HG02678 (cell line): ENCODE results near the gene TXNL4A.

Experiments
- ATAC-seq: cut with Tn5 transposase; IDR thresholded peaks from one replicate; pipeline ENCODE4 v1.9.1; 2021; ENCODE audit warnings: mild to moderate bottlenecking, moderate library complexity; ENCODE audit not compliant: unreplicated experiment

The TXNL4A gene

GRCh38 chr18:79936641-79937040 lies 51.7 kb downstream of the TXNL4A start:
- no peak for ATAC-seq

- no peak for ATAC-seq
These were observed 52.4 kb downstream of the TXNL4A start for GRCh38 chr18:79935925-79936324.

GRCh38 chr18:79935499-79935898 lies 52.9 kb downstream of the TXNL4A start:
- ATAC-seq = no peak

DNA sequence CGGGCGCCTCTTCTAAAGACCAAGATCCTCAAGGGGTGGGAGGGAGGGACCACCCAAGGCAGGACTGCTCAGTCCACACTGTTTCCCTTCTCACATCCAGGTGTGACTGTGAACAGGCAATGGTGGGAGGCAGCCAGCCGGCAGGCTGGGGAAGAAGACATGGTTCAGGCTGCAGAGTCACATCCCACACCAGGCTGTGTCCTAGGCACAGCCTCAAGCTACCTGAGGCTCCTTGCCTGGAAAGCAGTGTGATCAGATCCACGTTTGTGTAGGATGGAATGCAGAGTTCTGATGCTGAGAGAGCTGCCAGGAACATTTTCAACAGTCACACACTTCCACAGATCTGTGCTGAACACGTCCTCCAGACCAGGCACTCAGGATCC lies 53.3 kb downstream of the TXNL4A start:
- no peak for ATAC-seq

DNA sequence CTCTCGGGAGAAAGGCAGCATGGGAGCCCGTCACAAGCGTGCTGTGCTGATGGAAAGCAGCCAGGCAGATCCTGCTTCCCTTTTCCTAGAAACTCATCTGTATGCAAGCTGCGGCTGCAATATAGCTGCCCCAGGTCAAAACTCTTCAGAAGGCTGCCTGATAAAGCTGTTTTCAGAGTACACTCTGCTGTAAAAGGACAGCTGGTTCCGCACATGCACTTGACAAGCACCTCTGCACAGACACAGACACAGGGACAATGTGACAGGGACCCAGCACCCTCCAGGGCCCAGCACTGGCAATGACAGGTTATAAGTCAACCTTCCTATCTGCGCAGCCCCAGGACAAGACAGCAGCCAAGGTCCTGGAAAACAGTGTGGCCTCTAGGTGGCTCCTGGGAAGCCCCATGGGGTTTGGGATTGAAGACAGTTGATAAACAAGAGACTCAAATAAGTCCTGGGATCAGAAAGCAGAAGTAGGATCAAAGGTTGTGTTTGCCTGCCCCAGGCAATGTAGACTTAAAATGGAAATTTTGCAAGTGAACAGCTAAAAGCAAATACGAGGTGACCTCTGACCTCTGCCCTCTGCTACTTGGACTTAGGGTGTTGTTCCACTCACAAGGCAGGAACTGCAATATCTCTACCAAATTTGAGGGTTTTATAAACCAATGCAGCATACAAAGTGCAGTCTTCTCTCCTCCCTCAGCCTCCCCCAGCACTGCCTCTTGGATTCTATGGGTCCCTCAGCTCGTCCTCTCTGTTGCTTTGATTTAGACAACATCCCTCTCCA lies 53.9 kb downstream of the TXNL4A start:
- ATAC-seq = no peak

- ATAC-seq = no peak
These were observed 54.6 kb downstream of the TXNL4A start for GRCh38 chr18:79933765-79934164.

- no peak for ATAC-seq
These were observed 55.5 kb downstream of the TXNL4A start for GRCh38 chr18:79932907-79933306.

DNA sequence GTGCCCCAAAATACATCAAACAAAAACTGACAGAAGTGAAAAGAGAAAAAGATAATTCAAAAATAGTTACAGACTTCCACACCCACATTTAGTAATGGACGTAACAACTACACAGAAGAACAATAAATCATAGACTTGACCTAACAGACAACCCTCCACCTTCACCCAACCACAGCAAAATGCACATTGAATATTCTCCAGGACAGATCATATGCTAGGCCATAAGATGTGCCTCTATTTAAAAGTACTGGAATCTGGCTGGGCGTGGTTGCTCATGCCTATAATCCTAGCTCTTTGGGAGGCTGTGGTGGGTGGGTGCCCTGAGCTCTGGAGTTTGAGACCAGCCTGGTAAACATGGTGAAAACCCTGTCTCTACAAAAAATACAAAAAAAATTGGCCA lies 56.9 kb downstream of the TXNL4A start:
- no peak for ATAC-seq

- ATAC-seq = no peak
These were observed 58.2 kb downstream of the TXNL4A start for GRCh38 chr18:79930020-79930642.

- ATAC-seq = no peak
These were observed 59.8 kb downstream of the TXNL4A start for GRCh38 chr18:79928563-79928960.

- ATAC-seq = no peak
These were observed 60.5 kb downstream of the TXNL4A start for GRCh38 chr18:79927607-79928562.

DNA sequence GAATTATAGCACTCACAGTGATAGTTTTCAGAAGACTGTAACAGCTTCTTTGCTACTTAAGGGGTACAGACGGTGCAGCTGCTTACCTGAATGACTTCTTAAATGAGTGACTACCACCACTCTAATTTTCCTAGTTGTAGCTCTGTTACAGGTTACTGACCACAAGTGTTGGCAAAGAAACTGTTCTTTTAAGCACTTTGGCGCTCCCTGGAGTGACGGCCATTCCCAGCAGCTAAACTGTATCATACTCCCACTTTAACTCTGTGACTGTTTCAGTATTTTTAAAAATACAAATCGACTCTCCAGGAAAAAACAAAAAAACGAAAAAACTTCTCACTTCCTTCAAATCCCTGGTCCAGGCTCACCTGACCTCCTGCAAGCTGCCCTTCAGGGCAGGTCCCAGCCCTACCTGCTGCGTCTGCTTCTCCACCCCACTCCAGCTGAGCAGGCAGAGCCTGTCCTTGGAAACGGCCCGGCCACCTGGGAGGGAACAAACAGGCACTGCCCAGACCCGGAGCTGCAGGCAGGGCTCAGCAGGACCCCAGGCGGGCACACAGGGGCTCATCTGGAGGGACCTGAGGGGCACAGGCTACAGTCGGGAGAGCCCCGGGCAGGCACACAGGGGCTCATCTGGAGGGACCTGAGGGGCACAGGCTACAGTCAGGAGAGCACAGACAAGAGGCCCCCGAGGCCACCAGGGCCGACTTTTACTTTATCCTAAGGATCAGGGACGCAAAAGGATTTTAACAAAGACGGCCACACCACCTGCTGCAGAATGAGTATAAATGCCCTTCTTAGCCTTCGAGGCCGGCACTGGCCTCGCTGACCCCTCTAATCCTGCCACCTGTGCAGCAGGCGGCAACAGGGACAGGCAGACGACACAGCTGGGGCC lies 61.4 kb downstream of the TXNL4A start:
- ATAC-seq = no peak

DNA sequence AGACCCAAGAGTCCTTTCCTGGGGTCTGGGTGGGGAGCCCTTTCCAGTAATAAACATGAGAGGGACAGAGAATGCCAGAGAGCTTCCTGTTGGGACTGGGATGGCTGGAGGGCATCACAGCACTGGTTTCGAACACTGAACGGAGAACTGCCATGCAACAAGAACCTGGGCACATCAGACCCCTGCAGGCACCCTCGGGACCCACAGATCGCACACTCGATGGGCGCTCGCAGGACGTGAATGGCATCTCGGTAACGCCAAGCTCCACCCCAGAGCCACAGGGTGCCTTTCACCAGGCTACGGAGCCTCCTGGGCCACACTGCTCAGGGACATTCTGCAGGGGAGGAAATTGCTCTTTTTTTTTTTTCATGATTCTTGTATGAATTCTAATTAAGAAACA lies 62.1 kb downstream of the TXNL4A start:
- ATAC-seq = no peak

DNA sequence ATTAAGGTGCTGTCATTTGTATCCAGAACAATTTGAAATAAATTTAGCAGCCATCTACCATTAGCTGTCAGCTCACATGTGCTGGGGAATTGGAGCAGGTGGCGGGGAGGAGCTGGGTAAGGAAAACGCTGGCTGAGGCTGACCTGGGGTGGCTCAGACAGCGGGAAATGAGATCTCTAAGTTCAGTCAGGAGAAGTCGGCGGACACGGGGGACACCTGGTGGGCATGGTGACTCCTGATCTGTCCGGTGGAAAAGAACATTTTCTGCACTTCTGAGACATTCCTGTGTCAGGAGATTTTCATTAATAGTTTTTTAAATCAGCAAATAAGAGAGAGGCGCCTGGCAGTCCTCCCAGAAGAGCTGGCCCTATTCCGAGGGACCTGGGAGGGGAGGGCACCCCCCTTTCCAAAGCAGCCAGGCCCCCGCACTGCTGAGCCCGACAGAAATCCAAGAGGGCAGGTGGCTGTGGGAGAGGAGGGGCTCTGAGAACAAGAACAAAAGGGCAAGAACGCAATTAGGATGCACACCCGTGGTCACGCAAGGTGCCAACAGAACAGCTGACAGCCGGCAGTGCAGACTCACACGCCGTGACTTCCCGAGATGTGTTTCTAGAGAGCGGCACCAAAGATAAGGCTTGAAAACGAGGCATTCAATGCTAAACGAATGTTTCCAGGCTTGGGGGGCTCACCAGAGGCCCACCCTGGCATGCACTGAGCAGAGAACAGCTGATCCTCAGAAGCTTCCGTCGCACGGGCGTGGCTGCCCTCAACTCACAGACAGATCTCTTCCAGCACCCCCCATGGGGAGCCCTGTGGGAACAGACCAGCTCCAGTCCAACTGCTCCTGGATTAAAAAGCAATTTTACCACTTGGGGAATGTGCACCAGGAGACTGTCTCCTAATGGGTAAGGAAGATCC lies 63.3 kb downstream of the TXNL4A start:
- ATAC-seq = no peak

- ATAC-seq = no peak
These were observed 64.3 kb downstream of the TXNL4A start for GRCh38 chr18:79923896-79924585.

GRCh38 chr18:79922971-79923411 lies 65.4 kb downstream of the TXNL4A start:
- ATAC-seq = no peak

DNA sequence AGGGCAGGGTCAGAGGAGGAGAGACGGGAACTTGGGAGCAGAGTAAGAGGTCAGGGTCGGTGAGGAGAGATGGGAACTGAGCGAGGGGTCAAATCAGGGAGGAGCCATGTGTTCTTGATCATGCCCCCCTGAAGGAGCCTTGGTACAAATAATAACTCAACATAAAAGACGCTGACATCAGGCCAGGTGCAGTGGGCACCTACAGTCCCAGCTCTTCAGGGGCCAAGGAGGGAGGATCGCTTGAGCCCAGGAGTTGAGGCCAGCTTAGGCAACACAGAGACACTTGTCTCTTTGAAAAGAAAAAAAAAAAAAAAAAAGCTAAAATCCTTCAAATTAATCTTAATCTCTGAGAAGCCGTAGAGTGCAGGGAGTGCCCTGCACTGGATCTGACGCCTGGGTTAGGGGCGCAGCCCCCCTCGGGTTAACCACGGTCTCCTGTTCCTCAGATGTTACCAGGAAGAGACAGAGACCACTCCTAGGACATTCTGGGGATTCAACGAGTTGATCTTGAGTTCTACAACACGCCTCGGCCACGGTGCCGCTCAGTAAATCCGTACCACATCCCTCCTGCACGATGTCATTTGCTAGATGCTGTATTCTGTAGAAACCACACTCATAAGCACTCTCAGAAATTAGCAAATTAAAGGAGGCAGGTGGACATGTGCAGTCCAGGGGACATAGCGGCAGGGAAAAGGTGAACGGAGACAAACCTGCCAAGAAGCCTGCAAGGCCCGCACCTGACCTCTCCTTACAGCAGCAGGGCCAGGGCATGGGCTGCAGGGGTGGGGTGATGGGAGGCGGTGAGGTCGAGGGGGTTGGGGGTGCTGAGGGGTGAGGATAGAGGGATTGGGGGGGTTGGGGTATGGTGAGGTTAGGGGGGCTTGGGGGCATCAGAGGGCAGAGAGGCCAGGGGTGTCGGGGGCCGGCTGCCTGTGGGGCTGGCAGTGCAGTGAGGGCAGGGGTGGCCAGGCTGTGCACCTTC lies 66.1 kb downstream of the TXNL4A start:
- ATAC-seq = no peak
